ENCODE data around the gene GTPBP1.

- TF ChIP-seq CTCF (IDR thresholded peaks at IDR 0.05; ENCODE audit: low read depth, low read length, poor library complexity, severe bottlenecking), result no peak
- no peak for TF ChIP-seq EZH2phosphoT487 (IDR thresholded peaks at IDR 0.05; ENCODE audit: borderline replicate concordance, low read length)
These were observed 15.8 kb downstream of the GTPBP1 start for GRCh38 chr22:38721551-38721950.
